ENCODE measurements around the gene NDST1.

NDST1 gene

DNA sequence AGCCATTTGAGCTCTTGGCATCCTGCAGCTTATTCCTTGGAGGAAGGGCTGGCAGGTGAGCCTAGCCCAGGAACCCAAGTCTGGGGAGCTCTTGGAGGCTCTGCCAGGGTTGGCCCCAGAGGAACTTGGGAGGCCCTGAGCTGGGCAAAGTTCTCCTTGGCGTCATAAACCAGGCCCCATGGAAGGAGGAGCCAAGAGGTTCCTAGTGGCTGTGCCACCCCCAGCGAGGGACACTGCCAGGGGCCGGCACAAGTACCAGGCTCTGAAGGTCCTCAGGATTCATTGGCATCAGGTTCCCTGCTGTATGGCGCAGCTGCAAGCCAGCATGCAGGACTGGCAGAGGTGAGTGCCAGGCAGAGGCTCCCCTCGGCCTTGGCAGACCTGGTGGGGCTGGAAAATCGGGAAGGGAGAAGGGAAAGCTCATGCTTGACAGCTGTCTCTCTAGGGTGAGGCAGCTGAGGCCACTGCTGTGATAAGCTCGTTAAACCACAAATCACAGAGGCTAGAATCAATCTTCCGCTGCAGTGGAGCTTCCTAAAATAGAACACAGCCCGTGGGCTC lies 77.9 kb downstream of the NDST1 start:
- no peak overlapping the region for H2AFZ ChIP-seq (ENCODE audit: low read depth, low read length, severe bottlenecking)
- H3K4me3 ChIP-seq (ENCODE audit: insufficient read depth, low read length, poor library complexity, severe bottlenecking): no peak overlapping the region
- no peak overlapping the region for H3K27ac ChIP-seq (ENCODE audit: low read depth, low read length)
- H3K36me3 ChIP-seq (ENCODE audit: low read length): no peaks in the 10 kb centered on the region
- no peak overlapping the region for H3K9ac ChIP-seq (ENCODE audit: low read length)
- no peaks in the 10 kb centered on the region for H3K27me3 ChIP-seq (ENCODE audit: low read length)
- H3K9me3 ChIP-seq (ENCODE audit: insufficient read depth, low read length): no peaks in the 10 kb centered on the region
- H3K79me2 ChIP-seq (ENCODE audit: insufficient read depth, low read length): no peaks in the 10 kb centered on the region
- H3F3A ChIP-seq (ENCODE audit: insufficient read depth): no peaks in the 10 kb centered on the region
- H4K20me1 ChIP-seq (ENCODE audit: low read depth, low read length): no peaks in the 10 kb centered on the region
- TF ChIP-seq, protein P1, sequence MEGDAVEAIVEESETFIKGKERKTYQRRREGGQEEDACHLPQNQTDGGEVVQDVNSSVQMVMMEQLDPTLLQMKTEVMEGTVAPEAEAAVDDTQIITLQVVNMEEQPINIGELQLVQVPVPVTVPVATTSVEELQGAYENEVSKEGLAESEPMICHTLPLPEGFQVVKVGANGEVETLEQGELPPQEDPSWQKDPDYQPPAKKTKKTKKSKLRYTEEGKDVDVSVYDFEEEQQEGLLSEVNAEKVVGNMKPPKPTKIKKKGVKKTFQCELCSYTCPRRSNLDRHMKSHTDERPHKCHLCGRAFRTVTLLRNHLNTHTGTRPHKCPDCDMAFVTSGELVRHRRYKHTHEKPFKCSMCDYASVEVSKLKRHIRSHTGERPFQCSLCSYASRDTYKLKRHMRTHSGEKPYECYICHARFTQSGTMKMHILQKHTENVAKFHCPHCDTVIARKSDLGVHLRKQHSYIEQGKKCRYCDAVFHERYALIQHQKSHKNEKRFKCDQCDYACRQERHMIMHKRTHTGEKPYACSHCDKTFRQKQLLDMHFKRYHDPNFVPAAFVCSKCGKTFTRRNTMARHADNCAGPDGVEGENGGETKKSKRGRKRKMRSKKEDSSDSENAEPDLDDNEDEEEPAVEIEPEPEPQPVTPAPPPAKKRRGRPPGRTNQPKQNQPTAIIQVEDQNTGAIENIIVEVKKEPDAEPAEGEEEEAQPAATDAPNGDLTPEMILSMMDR (IDR thresholded peaks at IDR 0.05; ENCODE audit: insufficient read depth, low read length, poor library complexity, severe bottlenecking): no peak
- TF ChIP-seq EZH2phosphoT487 (conservative IDR thresholded peaks at IDR 0.05; ENCODE audit: low read length): no peak
- no peaks in the 10 kb centered on the region for H3K9me2 ChIP-seq (replicated peaks; ENCODE audit: insufficient read depth, low read length)
- no peak overlapping the region for H3K4me2 ChIP-seq (ENCODE audit: low read depth, low read length, poor library complexity, severe bottlenecking)

DNA sequence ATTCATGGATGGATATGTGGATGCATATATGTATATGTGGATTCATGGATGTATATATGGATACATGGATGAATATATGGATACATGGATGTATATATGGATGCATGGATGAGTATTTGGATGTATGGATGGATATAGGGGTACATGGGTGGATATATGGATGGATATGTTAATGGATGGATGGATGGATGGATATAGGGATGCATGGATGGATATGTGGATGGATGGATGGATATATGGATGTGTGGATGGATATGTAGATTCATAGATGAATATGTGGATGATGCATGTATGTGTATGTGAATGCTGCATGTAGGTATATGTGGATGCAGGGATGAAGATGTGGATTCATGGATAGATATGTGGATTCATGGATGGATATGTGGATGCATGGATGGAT lies 79.1 kb downstream of the NDST1 start:
- H3K27me3 ChIP-seq (ENCODE audit: low read length): no peaks in the 10 kb centered on the region
- H3K4me3 ChIP-seq (ENCODE audit: insufficient read depth, low read length, poor library complexity, severe bottlenecking): no peak overlapping the region
- no peak overlapping the region for H3K4me2 ChIP-seq (ENCODE audit: low read depth, low read length, poor library complexity, severe bottlenecking)

DNA sequence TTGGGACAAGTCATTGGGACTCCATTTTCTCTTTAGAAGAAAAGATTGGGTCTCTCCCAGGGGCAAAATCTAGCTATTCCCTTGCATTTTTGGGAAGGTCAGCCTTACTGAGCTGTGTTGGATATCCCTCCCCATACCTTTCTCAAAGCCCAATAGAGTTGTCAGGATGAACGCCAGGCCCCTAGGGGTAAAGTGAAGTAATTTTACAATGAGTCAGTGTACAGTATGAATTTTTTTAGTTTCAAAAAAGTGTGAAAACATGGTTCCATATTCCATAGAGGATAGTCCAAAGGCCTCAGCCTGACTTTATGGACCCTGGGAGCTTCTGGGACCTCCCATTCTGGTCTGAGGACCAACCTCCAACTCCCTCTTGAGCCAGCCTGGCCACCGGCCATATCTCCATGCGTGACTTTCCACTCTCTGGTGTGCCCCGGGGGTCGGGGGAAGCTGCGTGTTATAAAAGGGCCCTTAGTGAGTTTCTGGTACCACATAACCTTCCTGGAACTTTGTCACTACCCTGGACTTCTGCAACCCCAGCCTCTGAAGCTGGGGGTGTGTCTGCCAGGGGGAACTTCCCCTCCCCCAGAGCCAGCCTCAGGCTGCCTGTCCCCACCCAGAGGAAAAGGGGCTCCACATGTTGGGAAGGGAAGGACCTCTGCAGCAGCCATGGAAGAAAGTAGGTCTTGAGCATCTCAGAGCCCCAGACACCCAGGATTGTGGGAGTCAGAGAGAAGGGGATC lies 80.1 kb downstream of the NDST1 start:
- H4K20me1 ChIP-seq (ENCODE audit: low read depth, low read length): no peaks in the 10 kb centered on the region
- H3K27me3 ChIP-seq (ENCODE audit: low read length): no peaks in the 10 kb centered on the region
- no peaks in the 10 kb centered on the region for H3K36me3 ChIP-seq (ENCODE audit: low read length)
- H3K9ac ChIP-seq (ENCODE audit: low read length): no peak overlapping the region
- no peaks in the 10 kb centered on the region for H3K79me2 ChIP-seq (ENCODE audit: insufficient read depth, low read length)
- no peak overlapping the region for H3K27ac ChIP-seq (ENCODE audit: low read depth, low read length)
- H2AFZ ChIP-seq (ENCODE audit: low read depth, low read length, severe bottlenecking): no peak overlapping the region
- no peaks in the 10 kb centered on the region for H3K9me2 ChIP-seq (replicated peaks; ENCODE audit: insufficient read depth, low read length)
- H3K4me3 ChIP-seq (ENCODE audit: insufficient read depth, low read length, poor library complexity, severe bottlenecking): no peak overlapping the region
- TF ChIP-seq, protein P1 (IDR thresholded peaks at IDR 0.05; ENCODE audit: insufficient read depth, low read length, poor library complexity, severe bottlenecking): no peak
- no peak for TF ChIP-seq EZH2phosphoT487 (conservative IDR thresholded peaks at IDR 0.05; ENCODE audit: low read length)
- H3K9me3 ChIP-seq (ENCODE audit: insufficient read depth, low read length): no peaks in the 10 kb centered on the region
- no peak overlapping the region for H3K4me2 ChIP-seq (ENCODE audit: low read depth, low read length, poor library complexity, severe bottlenecking)
- no peaks in the 10 kb centered on the region for H3F3A ChIP-seq (ENCODE audit: insufficient read depth)

More for the DNA sequence above, 79.1 kb downstream of the NDST1 start:
- no peaks in the 10 kb centered on the region for H3F3A ChIP-seq (ENCODE audit: insufficient read depth)
- H3K79me2 ChIP-seq (ENCODE audit: insufficient read depth, low read length): no peaks in the 10 kb centered on the region
- no peaks in the 10 kb centered on the region for H4K20me1 ChIP-seq (ENCODE audit: low read depth, low read length)
- no peak overlapping the region for H3K27ac ChIP-seq (ENCODE audit: low read depth, low read length)
- no peaks in the 10 kb centered on the region for H3K9me3 ChIP-seq (ENCODE audit: insufficient read depth, low read length)
- no peak overlapping the region for H2AFZ ChIP-seq (ENCODE audit: low read depth, low read length, severe bottlenecking)
- no peak for TF ChIP-seq EZH2phosphoT487 (conservative IDR thresholded peaks at IDR 0.05; ENCODE audit: low read length)
- TF ChIP-seq, protein P1 (IDR thresholded peaks at IDR 0.05; ENCODE audit: insufficient read depth, low read length, poor library complexity, severe bottlenecking): no peak
- no peaks in the 10 kb centered on the region for H3K36me3 ChIP-seq (ENCODE audit: low read length)
- no peak overlapping the region for H3K9ac ChIP-seq (ENCODE audit: low read length)
- no peaks in the 10 kb centered on the region for H3K9me2 ChIP-seq (replicated peaks; ENCODE audit: insufficient read depth, low read length)
